Naive thymus-derived CD4-positive, alpha-beta T cell (primary cell): Measurements from ENCODE around the gene ADCK1. TPM values are rescaled to one million over a fixed set of nuclear protein-coding genes. Genes with fewer than 3 reads are reported as not detected.
"Not testable (repeated sequence)": the region's sequence is repeated elsewhere in the genome, so short reads cannot be mapped to it uniquely, and the experiment has no call there.

Experiments
- ATAC-seq: fragments of 150-1000 bp; cut with Tn5 transposase; 2 replicates; pipeline ENCODE4 v1.10.0; 2021; ENCODE audit warnings: mild to moderate bottlenecking, moderate library complexity
- CTCF ChIA-PET: fragments of 350-600 bp; sonication (Branson Sonifier 250); formaldehyde crosslinking; loops from one replicate; lab custom pipeline; 2021; ENCODE audit warnings: antibody characterized with exemption; lab: Charles Lee
- POLR2A ChIA-PET: fragments of 350-600 bp; sonication (Branson Sonifier 250); formaldehyde crosslinking; loops from one replicate; lab custom pipeline; 2021; ENCODE audit warnings: antibody characterized with exemption, inconsistent platforms; lab: Charles Lee
- DNase-seq, 9 donors: peaks; one replicate each; pipeline versions ENCODE4 v3.0.0 to v3.0.0-alpha.2; 2020 to 2022; ENCODE audit warnings: mixed read lengths in 1 of 9
- H3K27ac ChIP-seq: one replicate; pipeline ENCODE4 v1.7.0; 2013; ENCODE audit warnings: mild to moderate bottlenecking, low read depth, low read length, moderate library complexity
- H3K27me3 ChIP-seq, 2 donors: one replicate each; pipeline ENCODE4 v1.7.0; 2013; ENCODE audit warnings: low read length in 2 of 2, mild to moderate bottlenecking in 2 of 2, moderate library complexity in 2 of 2; ENCODE audit not compliant: control insufficient read depth in 2 of 2, insufficient read depth in 2 of 2
- H3K36me3 ChIP-seq, 3 experiments: 1 replicate in 2 of 3; 2 replicates in 1 of 3; pipeline ENCODE4 v1.7.0; 2013; ENCODE audit warnings: low read length in 3 of 3, mild to moderate bottlenecking in 3 of 3, moderate library complexity in 1 of 3; ENCODE audit not compliant: insufficient read depth in 3 of 3, control insufficient read depth in 2 of 3
- H3K4me1 ChIP-seq, 2 donors: one replicate each; pipeline ENCODE4 v1.7.0; 2013; ENCODE audit warnings: low read length in 2 of 2, mild to moderate bottlenecking in 2 of 2, moderate library complexity in 1 of 2; ENCODE audit not compliant: control insufficient read depth in 2 of 2, insufficient read depth in 2 of 2
- H3K4me3 ChIP-seq: 2 replicates; pipeline ENCODE4 v1.7.0; 2013; ENCODE audit warnings: mild to moderate bottlenecking, low read length
- H3K9me3 ChIP-seq, 3 experiments: 1 replicate in 2 of 3; 2 replicates in 1 of 3; pipeline ENCODE4 v1.7.0; 2013; ENCODE audit warnings: low read length in 3 of 3; ENCODE audit not compliant: control insufficient read depth in 2 of 3
- H3K27ac Mint-ChIP-seq, 9 donors: one replicate each; pipeline ENCODE4 v1.8.0; 2020 to 2022; ENCODE audit warnings: mixed read lengths in 9 of 9, mild to moderate bottlenecking in 8 of 9, moderate library complexity in 5 of 9, inconsistent platforms in 2 of 9
- H3K27me3 Mint-ChIP-seq, 5 donors: one replicate each; pipeline ENCODE4 v1.8.0; 2021 to 2022; ENCODE audit warnings: mixed read lengths in 5 of 5, mild to moderate bottlenecking in 1 of 5
- H3K36me3 Mint-ChIP-seq, 5 donors: one replicate each; pipeline ENCODE4 v1.8.0; 2020 to 2022; ENCODE audit warnings: mixed read lengths in 5 of 5, mild to moderate bottlenecking in 3 of 5, inconsistent platforms in 1 of 5
- H3K4me1 Mint-ChIP-seq, 7 donors: one replicate each; pipeline ENCODE4 v1.8.0; 2020 to 2022; ENCODE audit warnings: mixed read lengths in 7 of 7, mild to moderate bottlenecking in 3 of 7, inconsistent platforms in 1 of 7
- H3K4me3 Mint-ChIP-seq, 10 donors: one replicate each; pipeline ENCODE4 v1.8.0; 2020 to 2022; ENCODE audit warnings: mild to moderate bottlenecking in 10 of 10, mixed read lengths in 10 of 10, moderate library complexity in 6 of 10, inconsistent platforms in 2 of 10
- H3K9me3 Mint-ChIP-seq, 11 donors: one replicate each; pipeline ENCODE4 v1.8.0; 2020 to 2022; ENCODE audit warnings: mixed read lengths in 11 of 11, mild to moderate bottlenecking in 4 of 11, inconsistent platforms in 1 of 11, moderate library complexity in 1 of 11
- intact Hi-C, 2 donors: fragments of 100-400 bp; cut with micrococcal nuclease; formaldehyde crosslinking; loops; one replicate each; pipeline ENCODE4 v1.15.1; 2023
- polyA plus RNA-seq, 2 donors: library from polyadenylated mRNA; unstranded; fragments of 300-500 nt; fragmentation: Illumina TruSeq; gene quantifications; one replicate each; pipeline ENCODE4 v1.2.3, GENCODE V29; 2021
- total RNA-seq, 6 experiments: library from RNA in 5 of 6; stranded (reverse) in 5 of 6; gene quantifications; 1 replicate in 5 of 6; 2 replicates in 1 of 6; pipeline ENCODE4 v1.2.3 and lab custom pipeline; 2021 to 2026

ADCK1 gene
- total and polyA plus RNA-seq, 7 experiments from 2014 or later: 4.5 to 10.6 (median 9.4) TPM

- H3K36me3 Mint-ChIP-seq: peaks cover 0 to 10% (median 4%) of the 10 kb centered on the region in 5 donors
- Histone ChIP-seq H3K9me3 (no peaks in the 10 kb centered on the region), H3K27ac (peak overlapping the region; percentile 97), H3K36me3 (peaks cover 0 to 6% (median 0%) of the 10 kb centered on the region in 3 experiments), H3K27me3 (no peaks in the 10 kb centered on the region), H3K4me1 (peaks cover 28 to 30% of the 10 kb centered on the region in 2 donors), H3K4me3 (peak overlapping the region; percentile 94)
- intact Hi-C loops: loop anchor here (1.0 to 10.0 kb wide), 9 partner anchors 39 to 947 kb away; partner anchors contain the start of genes ADCK1 (in 2 of the 2), ALKBH1 (in 2 of the 2), CIPC (in 2 of the 2) and GSTZ1 (in 2 of the 2)
- H3K4me3 Mint-ChIP-seq: peak overlapping the region; percentile 91 to 97 (median 95)
- CTCF ChIA-PET: interaction anchor here (0.7 kb wide), 1 partner anchor 37 kb away, joined by 5 read pairs; no protein-coding TSS in a partner anchor
- H3K9me3 Mint-ChIP-seq: no peaks in the 10 kb centered on the region
- DNase-seq (no peak), ATAC-seq (peak; percentile 9)
- peak overlapping the region; percentile 92 to 99 (median 98) for H3K27ac Mint-ChIP-seq
- POLR2A ChIA-PET: interaction anchor here (0.8 to 3.0 kb wide), 6 partner anchors 35 to 1609 kb away, joined by 3 to 13 read pairs (median 4); partner anchors contain the start of genes ADCK1, ALKBH1 and SLIRP
- no peaks in the 10 kb centered on the region for H3K27me3 Mint-ChIP-seq
- peaks cover 25 to 52% (median 40%) of the 10 kb centered on the region in 7 donors for H3K4me1 Mint-ChIP-seq
These were observed 38.5 kb upstream of the ADCK1 start for GRCh38 chr14:77761205-77761931.

- Histone ChIP-seq H3K9me3 (no peaks in the 10 kb centered on the region), H3K27ac (no peak overlapping the region), H3K4me1 (peaks cover 19 to 24% of the 10 kb centered on the region in 2 donors), H3K36me3 (peaks cover 0 to 6% (median 0%) of the 10 kb centered on the region in 3 experiments), H3K27me3 (no peaks in the 10 kb centered on the region), H3K4me3 (no peak overlapping the region)
- H3K27me3 Mint-ChIP-seq: peaks cover 0 to 3% (median 0%) of the 10 kb centered on the region in 5 donors
- peaks cover 13 to 32% (median 26%) of the 10 kb centered on the region in 7 donors for H3K4me1 Mint-ChIP-seq
- no peak overlapping the region for H3K4me3 Mint-ChIP-seq
- ChIA-PET CTCF (no interaction called here), POLR2A (interaction anchor here (0.6 kb wide), 1 partner anchor 29 kb away, joined by 3 read pairs; no protein-coding TSS in a partner anchor)
- DNase-seq: no peak
- no peak for ATAC-seq
- peaks cover 0 to 9% (median 3%) of the 10 kb centered on the region in 5 donors for H3K36me3 Mint-ChIP-seq
- no peaks in the 10 kb centered on the region for H3K9me3 Mint-ChIP-seq
- no peak overlapping the region for H3K27ac Mint-ChIP-seq
- intact Hi-C loops: loop anchor here in 1 of 2 donors (10.0 kb wide), 1 partner anchor 949 kb away; the partner anchor contains the start of gene ANGEL1
These were observed 36.6 kb upstream of the ADCK1 start for GRCh38 chr14:77763316-77763715.

DNA sequence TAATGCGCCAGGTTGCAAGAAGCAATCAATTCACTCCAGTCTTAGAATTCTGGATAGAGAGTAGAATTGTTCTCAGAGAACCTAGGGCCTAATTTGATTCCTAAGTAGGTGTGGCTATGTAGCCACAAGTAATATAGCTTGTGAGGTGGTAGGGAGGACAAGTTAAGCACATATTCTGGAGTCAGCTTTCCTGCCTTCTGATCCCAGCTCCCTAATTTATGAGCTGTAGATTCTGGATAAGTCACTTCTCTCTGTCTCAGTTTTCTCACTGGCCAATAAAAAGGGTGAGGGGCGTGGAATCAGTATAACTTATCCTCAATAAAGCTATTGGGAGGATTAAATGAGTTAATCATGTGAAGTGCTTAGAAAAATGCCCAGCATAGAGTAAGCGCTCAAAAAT is 35.9 kb upstream of the ADCK1 start:
- H3K9me3 ChIP-seq: no peaks in the 10 kb centered on the region
- no peak for DNase-seq
- H3K36me3 ChIP-seq: peaks cover 0 to 6% (median 0%) of the 10 kb centered on the region in 3 experiments
- ChIA-PET POLR2A (interaction anchor here (0.6 kb wide), 1 partner anchor 30 kb away, joined by 3 read pairs; no protein-coding TSS in a partner anchor), CTCF (no interaction called here)
- no peak overlapping the region for H3K27ac ChIP-seq
- H3K9me3 Mint-ChIP-seq: no peaks in the 10 kb centered on the region
- peaks cover 7 to 26% (median 19%) of the 10 kb centered on the region in 7 donors for H3K4me1 Mint-ChIP-seq
- no peak overlapping the region for H3K4me3 Mint-ChIP-seq
- no peak overlapping the region for H3K4me3 ChIP-seq
- intact Hi-C loops: loop anchor here in 1 of 2 donors (10.0 kb wide), 1 partner anchor 949 kb away; the partner anchor contains the start of gene ANGEL1
- H3K27me3 ChIP-seq: no peaks in the 10 kb centered on the region
- ATAC-seq: no peak
- H3K36me3 Mint-ChIP-seq: peaks cover 0 to 2% (median 0%) of the 10 kb centered on the region in 5 donors
- H3K27me3 Mint-ChIP-seq: peaks cover 0 to 3% (median 0%) of the 10 kb centered on the region in 5 donors
- peaks cover 13 to 17% of the 10 kb centered on the region in 2 donors for H3K4me1 ChIP-seq
- no peak overlapping the region for H3K27ac Mint-ChIP-seq

DNA sequence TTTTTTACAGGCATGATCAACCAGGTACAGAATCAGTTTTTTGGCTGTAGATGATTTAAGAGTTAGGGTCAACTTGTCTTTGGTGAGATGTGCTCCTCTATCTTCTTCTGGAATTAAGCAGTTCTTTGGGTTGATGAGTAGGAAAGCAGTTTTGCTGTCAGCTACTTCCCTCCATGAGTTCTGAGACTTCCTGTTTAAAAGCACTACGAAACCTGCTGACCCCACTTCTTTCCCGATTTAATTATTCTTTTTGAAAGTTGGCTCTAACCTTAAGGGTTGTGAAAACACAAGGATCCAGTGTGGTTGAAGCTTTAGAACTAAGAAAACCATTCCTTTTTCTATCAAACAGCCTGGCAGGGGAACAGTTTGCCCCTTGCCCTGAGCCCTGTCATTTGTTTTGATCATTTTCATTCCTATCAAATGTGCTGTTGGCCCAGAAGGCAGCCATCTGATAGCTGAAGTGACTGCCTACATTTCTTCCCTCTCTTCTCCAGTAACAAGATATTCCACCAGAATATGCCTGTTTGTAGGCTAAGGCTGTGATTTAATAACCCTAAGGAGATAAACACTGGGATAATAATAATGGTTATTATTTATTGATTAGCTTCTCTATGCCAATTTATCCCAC is 31.4 kb upstream of the ADCK1 start:
- POLR2A ChIA-PET: interaction anchor here (0.7 kb wide), 1 partner anchor 23 kb away, joined by 3 read pairs; no protein-coding TSS in a partner anchor
- H3K4me1 ChIP-seq: not testable (repeated sequence)

DNA sequence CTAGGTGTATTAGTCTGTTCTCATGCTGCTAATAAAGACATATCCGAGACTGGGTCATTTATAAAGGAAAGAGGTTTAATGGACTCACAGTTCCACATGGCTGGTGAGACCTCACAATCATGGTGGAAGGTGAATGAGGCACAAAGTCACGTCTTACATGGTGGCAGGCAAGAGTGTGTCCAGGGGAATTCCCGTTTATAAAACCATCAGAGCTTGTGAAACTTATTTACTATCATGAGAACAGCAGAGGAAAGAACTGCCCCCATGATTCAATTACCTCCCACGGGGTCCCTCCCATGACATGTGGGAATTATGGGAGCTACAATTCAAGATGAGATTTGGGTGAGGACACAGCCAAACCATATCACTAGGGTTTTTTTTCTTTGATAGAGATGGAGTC is 25.9 kb upstream of the ADCK1 start:
- H3K4me1 ChIP-seq, H3K9me3 ChIP-seq, H3K4me3 Mint-ChIP-seq, DNase-seq, H3K27ac ChIP-seq, intact Hi-C loops, H3K27me3 ChIP-seq, H3K4me1 Mint-ChIP-seq, H3K27ac Mint-ChIP-seq, H3K36me3 ChIP-seq, H3K9me3 Mint-ChIP-seq, H3K36me3 Mint-ChIP-seq, H3K27me3 Mint-ChIP-seq, CTCF ChIA-PET, POLR2A ChIA-PET, H3K4me3 ChIP-seq, ATAC-seq: not testable (repeated sequence)

More for the DNA sequence above, 31.4 kb upstream of the ADCK1 start:
- H3K4me1 Mint-ChIP-seq, DNase-seq, CTCF ChIA-PET, H3K27me3 Mint-ChIP-seq, H3K27ac Mint-ChIP-seq, H3K27me3 ChIP-seq, H3K4me3 ChIP-seq, H3K9me3 Mint-ChIP-seq, H3K27ac ChIP-seq, H3K36me3 Mint-ChIP-seq, ATAC-seq, H3K4me3 Mint-ChIP-seq, H3K9me3 ChIP-seq, H3K36me3 ChIP-seq: not testable (repeated sequence)
- intact Hi-C loops: loop anchor here in 1 of 2 donors (10.0 kb wide), 1 partner anchor 954 kb away; the partner anchor contains the start of gene ANGEL1

DNA sequence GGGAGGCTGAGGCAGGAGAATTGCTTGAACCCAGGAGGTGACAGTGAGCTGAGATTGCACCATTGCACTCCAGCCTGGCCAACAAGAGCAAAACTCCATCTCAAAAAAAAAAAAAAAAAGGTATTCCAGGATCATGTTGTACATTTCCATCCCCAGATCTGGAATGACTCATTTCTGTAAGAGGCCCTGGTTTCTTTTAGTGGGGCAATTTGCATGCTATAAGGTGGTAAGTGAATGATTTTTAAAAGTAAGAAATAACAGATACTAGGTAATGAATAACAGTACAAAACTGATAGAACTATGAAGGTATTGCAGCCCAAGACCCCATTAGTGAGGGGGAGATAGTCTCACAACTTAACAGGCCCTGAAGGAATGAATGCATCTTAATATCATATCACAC is 17.7 kb upstream of the ADCK1 start:
- no peaks in the 10 kb centered on the region for H3K36me3 ChIP-seq
- H3K4me1 Mint-ChIP-seq: no peaks in the 10 kb centered on the region
- POLR2A ChIA-PET: no interaction called here
- ATAC-seq (no peak), DNase-seq (no peak)
- H3K36me3 Mint-ChIP-seq: no peaks in the 10 kb centered on the region
- H3K27ac Mint-ChIP-seq: no peak overlapping the region
- CTCF ChIA-PET: no interaction called here
- peaks cover 0 to 2% (median 0%) of the 10 kb centered on the region in 11 donors for H3K9me3 Mint-ChIP-seq
- no peaks in the 10 kb centered on the region for H3K27me3 ChIP-seq
- no peak overlapping the region for H3K4me3 ChIP-seq
- no peak overlapping the region for H3K27ac ChIP-seq
- peaks cover 0 to 9% (median 4%) of the 10 kb centered on the region in 5 donors for H3K27me3 Mint-ChIP-seq
- no peak overlapping the region for H3K4me3 Mint-ChIP-seq
- intact Hi-C loops: no loop called here
- no peaks in the 10 kb centered on the region for H3K9me3 ChIP-seq
- H3K4me1 ChIP-seq: no peaks in the 10 kb centered on the region
